SK-N-SH (cell line): ENCODE data around the gene SLITRK4. TPM values are rescaled to one million over a fixed set of nuclear protein-coding genes. Genes with fewer than 3 reads are reported as not detected.

Source experiments
- CTCF ChIA-PET: fragments of 300-600, 350-600 bp; formaldehyde crosslinking; extraction: SDS; loops from one replicate; lab custom pipeline; 2021; lab: Yijun Ruan, JAX
- POLR2A ChIA-PET: fragments of 350-600 bp; sonication (Branson Sonifier 250); formaldehyde crosslinking; extraction: SDS; loops from one replicate; lab custom pipeline; 2020; ENCODE audit warnings: antibody characterized with exemption, inconsistent platforms; lab: Yijun Ruan, JAX
- DNase-seq: peaks from one replicate; pipeline ENCODE4 v3.0.0; 2012
- H2AFZ ChIP-seq: fragments of 200-600 bp; sonication (generic); 2 replicates; pipeline ENCODE4 v1.8.1; 2016; ENCODE audit warnings: antibody characterized with exemption, mild to moderate bottlenecking, low read depth
- H3F3A ChIP-seq: fragments of 200-600 bp; sonication (generic); replicated peaks from 2 replicates; pipeline ENCODE3; 2016; ENCODE audit warnings: antibody characterized with exemption, mild to moderate bottlenecking; ENCODE audit not compliant: insufficient read depth
- H3K27ac ChIP-seq, 2 experiments: fragments of 200-500 bp in 1 of 2; fragments of 200-600 bp in 1 of 2; sonication (Bioruptor generic) in 1 of 2; sonication (generic), shearing (Covaris generic) in 1 of 2; 2 replicates each; pipeline versions ENCODE4 v1.5.1 to v1.6.1; 2014 to 2016; ENCODE audit warnings: low read depth in 2 of 2, inconsistent platforms in 1 of 2, low read length in 1 of 2, mild to moderate bottlenecking in 1 of 2, mixed read lengths in 1 of 2
- H3K27me3 ChIP-seq: fragments of 200-600 bp; sonication (generic), shearing (Covaris generic); 2 replicates; pipeline ENCODE4 v1.6.1; 2016; ENCODE audit warnings: mixed run types; ENCODE audit not compliant: insufficient read depth
- H3K36me3 ChIP-seq, 2 experiments: fragments of 200-500 bp in 1 of 2; fragments of 200-600 bp in 1 of 2; sonication (Bioruptor generic) in 1 of 2; sonication (generic) in 1 of 2; replicated peaks in 1 of 2; 2 replicates each; pipeline versions ENCODE3 to v1.5.1; 2014 to 2016; ENCODE audit warnings: low read length in 1 of 2, mild to moderate bottlenecking in 1 of 2; ENCODE audit not compliant: insufficient read depth in 2 of 2, control insufficient read depth in 1 of 2
- H3K4me1 ChIP-seq, 2 experiments: fragments of 200-500 bp in 1 of 2; fragments of 200-600 bp in 1 of 2; sonication (Bioruptor generic) in 1 of 2; sonication (generic), shearing (Covaris generic) in 1 of 2; 2 replicates each; pipeline versions ENCODE4 v1.5.1 to v1.6.1; 2014 to 2016; ENCODE audit warnings: low read depth in 1 of 2, low read length in 1 of 2, mixed run types in 1 of 2; ENCODE audit not compliant: insufficient read depth in 2 of 2, control insufficient read depth in 1 of 2
- H3K4me2 ChIP-seq: fragments of 200-600 bp; sonication (generic), shearing (Covaris generic); 2 replicates; pipeline ENCODE4 v1.6.1; 2017; ENCODE audit warnings: mixed run types
- H3K4me3 ChIP-seq, 2 experiments: fragments of 200-500 bp in 1 of 2; fragments of 200-600 bp in 1 of 2; sonication (Bioruptor generic) in 1 of 2; sonication (generic), shearing (Covaris generic) in 1 of 2; 2 replicates each; pipeline versions ENCODE4 v1.5.1 to v1.8.1; 2014 to 2016; ENCODE audit warnings: low read depth in 2 of 2, inconsistent platforms in 1 of 2, low read length in 1 of 2, mild to moderate bottlenecking in 1 of 2, mixed read lengths in 1 of 2, moderate library complexity in 1 of 2
- H3K79me2 ChIP-seq: fragments of 200-600 bp; sonication (generic); 2 replicates; pipeline ENCODE4 v1.8.1; 2017; ENCODE audit warnings: mild to moderate bottlenecking; ENCODE audit not compliant: insufficient read depth
- H3K9ac ChIP-seq: fragments of 200-600 bp; sonication (generic); 2 replicates; pipeline ENCODE4 v1.6.1; 2017; ENCODE audit warnings: mixed run types
- H3K9me2 ChIP-seq: fragments of 200-600 bp; sonication (generic); 2 replicates; pipeline ENCODE4 v1.6.1; 2017; ENCODE audit warnings: mixed run types
- H3K9me3 ChIP-seq: fragments of 200-600 bp; sonication (generic); 2 replicates; pipeline ENCODE4 v1.6.1; 2017; ENCODE audit warnings: mixed run types, mild to moderate bottlenecking, moderate library complexity
- H4K20me1 ChIP-seq: fragments of 200-600 bp; sonication (generic); 2 replicates; pipeline ENCODE4 v1.6.1; 2017; ENCODE audit warnings: mild to moderate bottlenecking, mixed run types; ENCODE audit not compliant: insufficient read depth
- CHD2 ChIP-seq: fragments of 150-350 bp; IDR thresholded peaks from 2 replicates; pipeline ENCODE4 v1.6.1; 2018; ENCODE audit warnings: low read length; ENCODE audit not compliant: partially characterized antibody
- CTCF ChIP-seq: fragments of 200-600 bp; sonication (generic); IDR thresholded peaks from 2 replicates; pipeline ENCODE4 v1.6.1; 2017; ENCODE audit warnings: antibody characterized with exemption, mild to moderate bottlenecking, moderate library complexity
- ELF1 ChIP-seq: IDR thresholded peaks from 2 replicates; pipeline ENCODE4 v1.4.0; 2012
- EP300 ChIP-seq, 2 experiments: IDR thresholded peaks; 2 replicates each; pipeline versions ENCODE4 v1.4.0 to v1.6.1; 2012; ENCODE audit warnings: borderline replicate concordance in 1 of 2, low read depth in 1 of 2, low read length in 1 of 2
- FOSL2 ChIP-seq: IDR thresholded peaks from 2 replicates; pipeline ENCODE4 v1.4.0; 2012; ENCODE audit warnings: low read depth, mild to moderate bottlenecking, moderate library complexity, borderline replicate concordance
- GABPA ChIP-seq: IDR thresholded peaks from 2 replicates; pipeline ENCODE4 v1.4.0; 2012; ENCODE audit warnings: low read depth, mild to moderate bottlenecking
- IRF3 ChIP-seq: fragments of 150-350 bp; IDR thresholded peaks from 2 replicates; pipeline ENCODE4 v1.6.1; 2016; ENCODE audit warnings: mild to moderate bottlenecking, low read depth, low read length
- MAX ChIP-seq: IDR thresholded peaks from 2 replicates; pipeline ENCODE4 v1.4.0; 2012; ENCODE audit warnings: low read depth
- NRF1 ChIP-seq: IDR thresholded peaks from 2 replicates; pipeline ENCODE4 v1.6.1; 2012; ENCODE audit warnings: low read depth, mild to moderate bottlenecking, low read length
- POLR2AphosphoS5 ChIP-seq: IDR thresholded peaks from 2 replicates; pipeline ENCODE4 v1.6.1; 2012; ENCODE audit warnings: low read depth, low read length
- RXRA ChIP-seq: IDR thresholded peaks from 2 replicates; pipeline ENCODE4 v1.4.0; 2012; ENCODE audit warnings: low read depth, mild to moderate bottlenecking, borderline replicate concordance
- SIN3A ChIP-seq: IDR thresholded peaks from 2 replicates; pipeline ENCODE4 v1.6.1; 2012; ENCODE audit warnings: low read depth, mild to moderate bottlenecking, low read length, moderate library complexity, borderline replicate concordance
- TCF12 ChIP-seq: IDR thresholded peaks from 2 replicates; pipeline ENCODE4 v1.4.0; 2012
- ZBTB33 ChIP-seq: IDR thresholded peaks from 2 replicates; pipeline ENCODE4 v1.4.0; 2012; ENCODE audit warnings: low read depth, borderline replicate concordance
- whole genome bisulfite sequencing: methylation state at CpG from one replicate; pipeline ENCODE4 v1.1.6; 2017; ENCODE audit warnings: low lambda C conversion rate; 5-methylcytosine and 5-hydroxymethylcytosine counted together
- polyA plus RNA-seq, 3 experiments: library from polyadenylated mRNA; depleted of rRNA; stranded (reverse); fragments of >200 nt; gene quantifications; 2 replicates each; pipeline ENCODE4 v1.2.3, GENCODE V29; 2012

Gene SLITRK4
- polyA plus RNA-seq, 1 of the 3 experiments (the other 2 are of a cell fraction): not detected

GRCh38 chrX:143648705-143649104 is 12.8 kb upstream of the SLITRK4 start:
- no peaks in the 10 kb centered on the region for H3K4me1 ChIP-seq
- H3F3A ChIP-seq: no peaks in the 10 kb centered on the region
- no peak overlapping the region for H3K27ac ChIP-seq
- H3K36me3 ChIP-seq: no peaks in the 10 kb centered on the region
- ChIA-PET CTCF (interaction anchor here (0.6 to 1.2 kb wide), 4 partner anchors 10 to 75 kb away, joined by 3 read pairs; no protein-coding TSS in a partner anchor), POLR2A (no interaction called here)
- no peak overlapping the region for H3K4me3 ChIP-seq
- H2AFZ ChIP-seq: no peak overlapping the region; the same call in 1 of the 2 replicates
- H3K9ac ChIP-seq: no peak overlapping the region
- no peak overlapping the region for H3K4me2 ChIP-seq
- no peaks in the 10 kb centered on the region for H4K20me1 ChIP-seq
- TF ChIP-seq POLR2AphosphoS5 (no peak), CTCF (peak; percentile 27)
- 1% methylated on average over 2 of the region's 2 CpGs for WGBS
- no peaks in the 10 kb centered on the region for H3K79me2 ChIP-seq
- no peak for DNase-seq
- no peaks in the 10 kb centered on the region for H3K9me2 ChIP-seq
- no peaks in the 10 kb centered on the region for H3K27me3 ChIP-seq
- H3K9me3 ChIP-seq: no peaks in the 10 kb centered on the region

GRCh38 chrX:143642426-143642825 is 6.5 kb upstream of the SLITRK4 start:
- no peaks in the 10 kb centered on the region for H3K9me2 ChIP-seq
- no peak overlapping the region for H3K27ac ChIP-seq
- DNase-seq: no peak
- no peaks in the 10 kb centered on the region for H3K27me3 ChIP-seq
- H3K9ac ChIP-seq: no peak overlapping the region
- H3K36me3 ChIP-seq: no peaks in the 10 kb centered on the region
- no peak overlapping the region for H2AFZ ChIP-seq
- H3F3A ChIP-seq: no peaks in the 10 kb centered on the region
- no peaks in the 10 kb centered on the region for H3K79me2 ChIP-seq
- 3% methylated on average over 3 of the region's 3 CpGs for whole genome bisulfite sequencing
- no peak overlapping the region for H3K4me2 ChIP-seq
- H3K9me3 ChIP-seq: no peaks in the 10 kb centered on the region
- H3K4me1 ChIP-seq: no peaks in the 10 kb centered on the region
- no peak for TF ChIP-seq POLR2AphosphoS5
- no peak for TF ChIP-seq ELF1
- ChIA-PET CTCF (no interaction called here), POLR2A (no interaction called here)
- no peaks in the 10 kb centered on the region for H4K20me1 ChIP-seq
- no peak overlapping the region for H3K4me3 ChIP-seq

GRCh38 chrX:143636831-143637230 is 930 bp upstream of the SLITRK4 start:
- H3K27me3 ChIP-seq: peaks cover 8% of the 10 kb centered on the region
- H3K36me3 ChIP-seq: no peaks in the 10 kb centered on the region
- H3K4me1 ChIP-seq: no peaks in the 10 kb centered on the region
- no peaks in the 10 kb centered on the region for H3K9me2 ChIP-seq
- H3K9ac ChIP-seq: no peak overlapping the region
- no peak for DNase-seq
- H3K4me3 ChIP-seq: no peak overlapping the region
- H3K27ac ChIP-seq: no peak overlapping the region
- ChIA-PET CTCF (interaction anchor here (0.9 to 1.1 kb wide), 2 partner anchors 20 to 28 kb away, joined by 3 read pairs; no protein-coding TSS in a partner anchor), POLR2A (no interaction called here)
- no peaks in the 10 kb centered on the region for H4K20me1 ChIP-seq
- 21% methylated on average over 2 of the region's 2 CpGs for WGBS
- no peaks in the 10 kb centered on the region for H3F3A ChIP-seq
- no peaks in the 10 kb centered on the region for H3K79me2 ChIP-seq
- H3K4me2 ChIP-seq: no peak overlapping the region
- no peak overlapping the region for H2AFZ ChIP-seq
- no peaks in the 10 kb centered on the region for H3K9me3 ChIP-seq
- TF ChIP-seq ELF1: no peak
- no peak for TF ChIP-seq SIN3A
- no peak for TF ChIP-seq EP300 (IDR thresholded peaks at IDR 0.05; ENCODE audit: borderline replicate concordance in 1 of 2, low read depth in 1 of 2, low read length in 1 of 2)
- TF ChIP-seq GABPA: no peak
- no peak for TF ChIP-seq POLR2AphosphoS5
- TF ChIP-seq TCF12: no peak
- TF ChIP-seq FOSL2: no peak
- no peak for TF ChIP-seq CHD2
- no peak for TF ChIP-seq NRF1
- no peak for TF ChIP-seq CTCF
- no peak for TF ChIP-seq RXRA
- TF ChIP-seq IRF3: no peak
- TF ChIP-seq ZBTB33: no peak
- TF ChIP-seq MAX: no peak
